GM21526 (cell line): ENCODE measurements around the gene HDGFL1.

Source experiments
- ATAC-seq: cut with Tn5 transposase; IDR thresholded peaks from one replicate; pipeline ENCODE4 v1.9.1; 2021; ENCODE audit warnings: moderate library complexity; ENCODE audit not compliant: unreplicated experiment, low FRiP score

Gene HDGFL1

GRCh38 chr6:22569281-22570184 lies at the start of gene HDGFL1:
Gene HDGFL1 (plus strand): TSS chr6:22569566. CDS start chr6:22569576, 10 bp downstream.
- ATAC-seq, result no peak

GRCh38 chr6:22521035-22521434 lies 48.3 kb upstream of the HDGFL1 start:
- ATAC-seq, result no peak

GRCh38 chr6:22526736-22527135 lies 42.6 kb upstream of the HDGFL1 start:
- ATAC-seq, result no peak

- ATAC-seq, result no peak
Observed at GRCh38 chr6:22529866-22530265, 39.5 kb upstream of the HDGFL1 start.

- ATAC-seq, result no peak
Observed at GRCh38 chr6:22530506-22530905, 38.9 kb upstream of the HDGFL1 start.

- ATAC-seq, result no peak
Observed at GRCh38 chr6:22536122-22536521, 33.2 kb upstream of the HDGFL1 start.

GRCh38 chr6:22544476-22544875 lies 24.9 kb upstream of the HDGFL1 start:
- no peak for ATAC-seq

- no peak for ATAC-seq
Observed at GRCh38 chr6:22545051-22545450, 24.3 kb upstream of the HDGFL1 start.

GRCh38 chr6:22546236-22546635 lies 23.1 kb upstream of the HDGFL1 start:
- no peak for ATAC-seq

GRCh38 chr6:22550971-22551670 lies 18.2 kb upstream of the HDGFL1 start:
- ATAC-seq, result no peak

GRCh38 chr6:22556266-22556665 lies 13.1 kb upstream of the HDGFL1 start:
- ATAC-seq, result no peak

GRCh38 chr6:22557007-22557406 lies 12.4 kb upstream of the HDGFL1 start:
- no peak for ATAC-seq

- no peak for ATAC-seq
Observed at GRCh38 chr6:22558288-22558882, 11.0 kb upstream of the HDGFL1 start.

- ATAC-seq, result no peak
Observed at GRCh38 chr6:22568854-22569253, 512 bp upstream of the HDGFL1 start.

GRCh38 chr6:22570185-22570551 lies 802 bp downstream of the HDGFL1 start:
- ATAC-seq, result no peak

- no peak for ATAC-seq
Observed at GRCh38 chr6:22575190-22575589, 5.8 kb downstream of the HDGFL1 start.

GRCh38 chr6:22579439-22579838 lies 10.1 kb downstream of the HDGFL1 start:
- ATAC-seq, result no peak

- ATAC-seq, result no peak
Observed at GRCh38 chr6:22580337-22580736, 11.0 kb downstream of the HDGFL1 start.

GRCh38 chr6:22582417-22583205 lies 13.2 kb downstream of the HDGFL1 start:
- ATAC-seq, result no peak

GRCh38 chr6:22583230-22583629 lies 13.9 kb downstream of the HDGFL1 start:
- ATAC-seq, result no peak

- no peak for ATAC-seq
Observed at GRCh38 chr6:22583927-22584326, 14.6 kb downstream of the HDGFL1 start.
